CD14-positive monocyte (primary cell): Measurements from ENCODE around the gene ADSS1. TPM values are rescaled to one million over a fixed set of nuclear protein-coding genes. Genes with fewer than 3 reads are reported as not detected.
A peak's percentile ranks its signal among the peaks of the same experiment; 100 is the strongest.

Experiments
- DNase-seq, 3 donors: peaks; one replicate each; pipeline ENCODE4 v3.0.0-alpha.2; 2011 to 2022
- H2AFZ ChIP-seq: 2 replicates; pipeline ENCODE4 v1.6.0; 2012; ENCODE audit warnings: mild to moderate bottlenecking, low read depth, low read length, inconsistent platforms; ENCODE audit not compliant: insufficient read depth, poor library complexity, severe bottlenecking
- H3K27ac ChIP-seq, 2 donors: 1 replicate in 1 of 2; 2 replicates in 1 of 2; pipeline ENCODE4 v1.5.1; 2012 to 2013; ENCODE audit warnings: low read length in 2 of 2, control low read depth in 1 of 2, inconsistent platforms in 1 of 2, low read depth in 1 of 2, mild to moderate bottlenecking in 1 of 2
- H3K27me3 ChIP-seq, 2 donors: one replicate each; pipeline versions ENCODE4 v1.6.0 to v1.6.1; 2011 to 2013; ENCODE audit warnings: low read length in 2 of 2; ENCODE audit not compliant: control insufficient read depth in 2 of 2, insufficient read depth in 2 of 2
- H3K36me3 ChIP-seq, 2 donors: replicated peaks in 1 of 2; 1 replicate in 1 of 2; 2 replicates in 1 of 2; pipeline versions ENCODE4 v1.5.1 to v1.6.1; 2012 to 2013; ENCODE audit warnings: low read length in 2 of 2, control low read depth in 1 of 2, inconsistent platforms in 1 of 2, mild to moderate bottlenecking in 1 of 2; ENCODE audit not compliant: insufficient read depth in 2 of 2, control insufficient read depth in 1 of 2
- H3K4me1 ChIP-seq, 2 donors: 1 replicate in 1 of 2; 2 replicates in 1 of 2; pipeline versions ENCODE4 v1.5.1 to v1.6.1; 2012 to 2013; ENCODE audit warnings: low read length in 2 of 2, control low read depth in 1 of 2, inconsistent platforms in 1 of 2, mild to moderate bottlenecking in 1 of 2, moderate library complexity in 1 of 2; ENCODE audit not compliant: insufficient read depth in 2 of 2, control insufficient read depth in 1 of 2
- H3K4me2 ChIP-seq: replicated peaks from 2 replicates; pipeline ENCODE3; 2012; ENCODE audit warnings: low read length, moderate library complexity, mild to moderate bottlenecking; ENCODE audit not compliant: poor library complexity, severe bottlenecking; ENCODE audit errors: extremely low read depth
- H3K4me3 ChIP-seq, 3 experiments: fragments of 200-600 bp in 1 of 3; sonication (generic) in 1 of 3; replicated peaks in 1 of 3; 1 replicate in 2 of 3; 2 replicates in 1 of 3; pipeline ENCODE4 v1.5.1; 2011 to 2013; ENCODE audit warnings: low read length in 3 of 3, mild to moderate bottlenecking in 3 of 3, control low read depth in 2 of 3, low read depth in 2 of 3, inconsistent platforms in 1 of 3, moderate library complexity in 1 of 3
- H3K79me2 ChIP-seq: 2 replicates; pipeline ENCODE4 v1.6.0; 2012; ENCODE audit warnings: mild to moderate bottlenecking, control low read depth, inconsistent platforms, low read length, moderate library complexity; ENCODE audit not compliant: insufficient read depth
- H3K9ac ChIP-seq: 2 replicates; pipeline ENCODE4 v1.6.0; 2017; ENCODE audit warnings: low read length, mild to moderate bottlenecking; ENCODE audit not compliant: insufficient read depth, poor library complexity, severe bottlenecking
- H3K9me3 ChIP-seq, 2 donors: replicated peaks in 1 of 2; 1 replicate in 1 of 2; 2 replicates in 1 of 2; pipeline versions ENCODE4 v1.5.1 to v1.6.1; 2012 to 2013; ENCODE audit warnings: low read length in 2 of 2, control low read depth in 1 of 2; ENCODE audit not compliant: control insufficient read depth in 1 of 2, insufficient read depth in 1 of 2
- H4K20me1 ChIP-seq: 2 replicates; pipeline ENCODE4 v1.6.0; 2012; ENCODE audit warnings: mild to moderate bottlenecking, low read length, control low read depth, moderate library complexity; ENCODE audit not compliant: insufficient read depth
- H3K27ac Mint-ChIP-seq, 7 donors: one replicate each; pipeline ENCODE4 v1.8.0; 2020; ENCODE audit warnings: mild to moderate bottlenecking in 7 of 7, mixed read lengths in 7 of 7, moderate library complexity in 6 of 7, inconsistent platforms in 2 of 7
- H3K27me3 Mint-ChIP-seq, 3 donors: one replicate each; pipeline ENCODE4 v1.8.0; 2021 to 2022; ENCODE audit warnings: low read depth in 3 of 3, mild to moderate bottlenecking in 3 of 3, mixed read lengths in 3 of 3, moderate library complexity in 3 of 3, inconsistent platforms in 1 of 3
- H3K36me3 Mint-ChIP-seq, 2 donors: one replicate each; pipeline ENCODE4 v1.8.0; 2020; ENCODE audit warnings: mixed read lengths in 2 of 2, inconsistent platforms in 1 of 2, mild to moderate bottlenecking in 1 of 2
- H3K4me1 Mint-ChIP-seq: one replicate; pipeline ENCODE4 v1.8.0; 2020; ENCODE audit warnings: mild to moderate bottlenecking, mixed read lengths
- H3K4me3 Mint-ChIP-seq, 2 donors: one replicate each; pipeline ENCODE4 v1.8.0; 2020; ENCODE audit warnings: mild to moderate bottlenecking in 2 of 2, mixed read lengths in 2 of 2, moderate library complexity in 1 of 2
- H3K9me3 Mint-ChIP-seq, 7 donors: one replicate each; pipeline ENCODE4 v1.8.0; 2020 to 2022; ENCODE audit warnings: mixed read lengths in 7 of 7, mild to moderate bottlenecking in 6 of 7, moderate library complexity in 6 of 7, inconsistent platforms in 2 of 7
- WGBS: methylation state at CpG from one replicate; pipeline ENCODE4 v1.1.5; 2013; ENCODE audit warnings: missing lambda C conversion rate; ENCODE audit not compliant: insufficient coverage; 5-methylcytosine and 5-hydroxymethylcytosine counted together
- intact Hi-C, 2 donors: fragments of 100-400 bp; cut with micrococcal nuclease; formaldehyde crosslinking; loops; one replicate each; pipeline versions ENCODE4 v1.15.0 to v1.15.1; 2023
- polyA minus RNA-seq: library from RNA; depleted of rRNA, polyadenylated mRNA; stranded (reverse); fragments of >200 nt; gene quantifications from 2 replicates; pipeline ENCODE4 v1.2.3, GENCODE V29; 2012
- polyA plus RNA-seq, 3 donors: library from polyadenylated mRNA; depleted of rRNA in 1 of 3; unstranded in 2 of 3; stranded (reverse) in 1 of 3; fragments of 300-500 nt in 2 of 3; fragments of >200 nt in 1 of 3; fragmentation: Illumina TruSeq in 2 of 3; gene quantifications; 1 replicate in 2 of 3; 2 replicates in 1 of 3; pipeline ENCODE4 v1.2.3, GENCODE V29; 2012 to 2021
- total RNA-seq, 12 experiments: library from RNA in 1 of 12; stranded (reverse) in 1 of 12; fragments of 120-200 nt in 1 of 12; gene quantifications; one replicate each; pipeline ENCODE4 v1.2.4 and lab custom pipeline; 2013 to 2026; ENCODE audit warnings: mixed read lengths in 6 of 12, inconsistent platforms in 1 of 12
- TF ChIP-seq, protein P1 (sequence below): fragments of 200-600 bp; IDR thresholded peaks from one replicate; pipeline ENCODE4 v1.8.0; 2022; ENCODE audit warnings: antibody characterized with exemption, mild to moderate bottlenecking

ADSS1 gene
- 2.2 TPM for total RNA-seq (2013)
- polyA plus RNA-seq (1 to 10 TPM in 1 of 3 donors, under 1 TPM in 2; 0.61 to 3.7 (median 0.64) TPM), polyA minus RNA-seq (1.1 and 1.4 TPM in 2 replicates), total RNA-seq (lab: John Stamatoyannopoulos, UW) (1.6 to 2.9 (median 2.1) reads per million in 11 experiments)

DNA sequence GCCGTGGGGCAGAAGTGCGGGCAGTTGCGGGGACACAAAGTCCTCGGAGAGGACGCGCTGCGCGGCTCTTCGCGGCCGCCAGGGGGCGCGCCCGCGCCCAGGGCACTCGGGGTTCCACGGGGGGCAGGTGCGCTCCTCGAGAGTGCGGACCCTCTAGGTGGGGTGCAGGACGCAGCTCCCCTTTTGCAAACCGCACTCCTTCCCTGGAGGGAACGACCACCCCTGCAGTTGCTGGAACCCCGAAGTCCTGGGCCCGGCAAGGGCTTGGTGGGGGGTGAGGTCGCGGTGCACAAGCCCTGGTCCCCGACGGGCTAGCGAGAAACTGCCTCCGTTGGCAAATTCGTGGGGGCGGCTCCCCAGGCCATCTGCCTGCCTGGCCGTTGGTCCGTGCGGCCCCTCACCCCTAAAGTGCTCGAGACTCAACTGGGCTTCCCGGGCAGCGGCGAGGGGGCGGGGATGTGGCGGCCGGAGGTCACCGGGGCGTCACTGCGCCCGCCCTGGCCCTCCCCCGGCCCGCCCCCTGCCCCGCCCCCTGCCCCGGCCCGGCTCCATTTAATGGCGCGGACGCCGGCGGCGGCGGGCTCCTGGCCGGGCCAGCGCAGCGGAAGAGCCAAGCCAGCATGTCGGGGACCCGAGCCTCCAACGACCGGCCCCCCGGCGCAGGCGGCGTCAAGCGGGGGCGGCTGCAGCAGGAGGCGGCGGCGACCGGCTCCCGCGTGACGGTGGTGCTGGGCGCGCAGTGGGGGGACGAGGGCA, at the start of gene ADSS1:
ADSS1 (plus strand) TSS at position 579 of the 756 bp plus-strand sequence; CDS start at position 621, 42 bp downstream.
- intact Hi-C loops: loop anchor here in 1 of 2 donors (5.0 kb wide), 1 partner anchor 73 kb away; the partner anchor contains the start of gene AKT1
- H3K79me2 ChIP-seq: no peaks in the 10 kb centered on the region
- H3K36me3 ChIP-seq: no peaks in the 10 kb centered on the region
- peak within 1 kb of the TSS; percentile 64 to 98 (median 89) for H3K4me3 ChIP-seq
- H3K9me3 Mint-ChIP-seq: no peaks in the 10 kb centered on the region
- peak within 1 kb of the TSS in 6 of 7 donors; percentile 24 to 72 (median 42) for H3K27ac Mint-ChIP-seq
- H3K4me1 ChIP-seq: peaks cover 14 to 23% of the 10 kb centered on the region in 2 donors
- peaks cover 0 to 8% of the 10 kb centered on the region in 2 donors for H3K27me3 ChIP-seq
- peak within 1 kb of the TSS; percentile 76 to 82 for H3K4me3 Mint-ChIP-seq
- H3K36me3 Mint-ChIP-seq: peaks cover 0 to 6% of the 10 kb centered on the region in 2 donors
- H2AFZ ChIP-seq: peak within 1 kb of the TSS; percentile 98
- H3K9me3 ChIP-seq: no peaks in the 10 kb centered on the region
- TF ChIP-seq, protein P1, sequence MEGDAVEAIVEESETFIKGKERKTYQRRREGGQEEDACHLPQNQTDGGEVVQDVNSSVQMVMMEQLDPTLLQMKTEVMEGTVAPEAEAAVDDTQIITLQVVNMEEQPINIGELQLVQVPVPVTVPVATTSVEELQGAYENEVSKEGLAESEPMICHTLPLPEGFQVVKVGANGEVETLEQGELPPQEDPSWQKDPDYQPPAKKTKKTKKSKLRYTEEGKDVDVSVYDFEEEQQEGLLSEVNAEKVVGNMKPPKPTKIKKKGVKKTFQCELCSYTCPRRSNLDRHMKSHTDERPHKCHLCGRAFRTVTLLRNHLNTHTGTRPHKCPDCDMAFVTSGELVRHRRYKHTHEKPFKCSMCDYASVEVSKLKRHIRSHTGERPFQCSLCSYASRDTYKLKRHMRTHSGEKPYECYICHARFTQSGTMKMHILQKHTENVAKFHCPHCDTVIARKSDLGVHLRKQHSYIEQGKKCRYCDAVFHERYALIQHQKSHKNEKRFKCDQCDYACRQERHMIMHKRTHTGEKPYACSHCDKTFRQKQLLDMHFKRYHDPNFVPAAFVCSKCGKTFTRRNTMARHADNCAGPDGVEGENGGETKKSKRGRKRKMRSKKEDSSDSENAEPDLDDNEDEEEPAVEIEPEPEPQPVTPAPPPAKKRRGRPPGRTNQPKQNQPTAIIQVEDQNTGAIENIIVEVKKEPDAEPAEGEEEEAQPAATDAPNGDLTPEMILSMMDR: peak; percentile 100
- H3K9ac ChIP-seq: peak within 1 kb of the TSS; percentile 65
- DNase-seq: peak; percentile 45 to 53 (median 52)
- H4K20me1 ChIP-seq: no peaks in the 10 kb centered on the region
- H3K4me1 Mint-ChIP-seq: peaks cover 8% of the 10 kb centered on the region
- H3K4me2 ChIP-seq: peak within 1 kb of the TSS; percentile 88
- 0% methylated on average over 75 of the region's 82 CpGs for WGBS
- peak within 1 kb of the TSS in 1 of 2 donors; percentile 52 for H3K27ac ChIP-seq
- H3K27me3 Mint-ChIP-seq: peaks cover 3 to 23% (median 7%) of the 10 kb centered on the region in 3 donors

DNA sequence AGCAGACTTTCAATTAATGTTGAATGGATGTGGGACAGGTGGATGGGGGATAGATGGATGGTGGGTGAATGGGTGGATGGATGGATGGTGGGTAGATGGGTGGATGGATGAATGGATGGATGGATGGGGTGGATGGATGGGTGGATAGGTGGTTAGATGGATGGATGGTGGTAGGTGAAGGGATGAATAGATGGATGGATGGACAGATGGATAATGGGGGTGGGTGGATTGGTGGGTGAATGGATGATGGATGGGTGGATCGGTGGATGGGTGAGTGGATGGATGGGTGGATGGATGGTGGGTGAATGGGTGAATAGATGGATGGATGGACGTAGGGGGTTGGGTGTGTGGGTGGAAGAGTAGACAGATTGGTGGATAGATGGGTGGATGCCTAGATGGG, 48.6 kb upstream of the ADSS1 start:
- peaks cover 20% of the 10 kb centered on the region for H3K4me1 Mint-ChIP-seq
- H3K27me3 Mint-ChIP-seq: peaks cover 8 to 17% (median 11%) of the 10 kb centered on the region in 3 donors
- H3K9me3 Mint-ChIP-seq: peaks cover 0 to 4% (median 0%) of the 10 kb centered on the region in 7 donors
- Histone ChIP-seq H3K79me2 (no peaks in the 10 kb centered on the region), H3K4me2 (no peak overlapping the region), H3K4me3 (no peak overlapping the region), H2AFZ (no peak overlapping the region), H4K20me1 (no peaks in the 10 kb centered on the region), H3K9me3 (no peaks in the 10 kb centered on the region), H3K4me1 (peaks cover 28 to 39% of the 10 kb centered on the region in 2 donors), H3K9ac (no peak overlapping the region), H3K27ac (no peak overlapping the region), H3K36me3 (no peaks in the 10 kb centered on the region), H3K27me3 (no peaks in the 10 kb centered on the region)
- H3K4me3 Mint-ChIP-seq: peak overlapping the region in 1 of 2 donors; percentile 36
- 100% methylated on average over 2 of the region's 2 CpGs for WGBS
- TF ChIP-seq, protein P1: no peak
- intact Hi-C loops: no loop called here
- H3K27ac Mint-ChIP-seq: no peak overlapping the region
- H3K36me3 Mint-ChIP-seq: no peaks in the 10 kb centered on the region
- no peak for DNase-seq
